ENCODE results near the gene TBCCD1.

DNA sequence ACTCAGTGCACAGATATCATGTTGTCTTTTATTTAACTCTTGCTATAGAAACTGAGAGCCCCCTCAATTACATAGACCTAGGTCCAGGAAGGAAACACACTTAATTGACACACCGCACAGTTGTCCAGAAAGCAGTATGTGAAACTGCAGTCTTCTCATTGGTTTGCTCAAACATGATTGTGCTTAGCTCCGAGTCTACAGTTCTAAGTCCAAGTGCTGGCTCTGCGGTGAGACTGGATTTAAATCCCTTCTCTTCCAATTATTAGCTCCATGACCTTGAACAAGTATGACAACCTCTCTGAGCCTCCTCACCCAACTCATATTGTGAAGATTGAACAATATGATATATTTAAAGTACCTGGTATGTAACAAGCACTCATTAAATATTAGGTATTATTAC is 26.7 kb upstream of the TBCCD1 start:
- TF ChIP-seq, protein P1, sequence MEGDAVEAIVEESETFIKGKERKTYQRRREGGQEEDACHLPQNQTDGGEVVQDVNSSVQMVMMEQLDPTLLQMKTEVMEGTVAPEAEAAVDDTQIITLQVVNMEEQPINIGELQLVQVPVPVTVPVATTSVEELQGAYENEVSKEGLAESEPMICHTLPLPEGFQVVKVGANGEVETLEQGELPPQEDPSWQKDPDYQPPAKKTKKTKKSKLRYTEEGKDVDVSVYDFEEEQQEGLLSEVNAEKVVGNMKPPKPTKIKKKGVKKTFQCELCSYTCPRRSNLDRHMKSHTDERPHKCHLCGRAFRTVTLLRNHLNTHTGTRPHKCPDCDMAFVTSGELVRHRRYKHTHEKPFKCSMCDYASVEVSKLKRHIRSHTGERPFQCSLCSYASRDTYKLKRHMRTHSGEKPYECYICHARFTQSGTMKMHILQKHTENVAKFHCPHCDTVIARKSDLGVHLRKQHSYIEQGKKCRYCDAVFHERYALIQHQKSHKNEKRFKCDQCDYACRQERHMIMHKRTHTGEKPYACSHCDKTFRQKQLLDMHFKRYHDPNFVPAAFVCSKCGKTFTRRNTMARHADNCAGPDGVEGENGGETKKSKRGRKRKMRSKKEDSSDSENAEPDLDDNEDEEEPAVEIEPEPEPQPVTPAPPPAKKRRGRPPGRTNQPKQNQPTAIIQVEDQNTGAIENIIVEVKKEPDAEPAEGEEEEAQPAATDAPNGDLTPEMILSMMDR (IDR thresholded peaks at IDR 0.05; ENCODE audit: insufficient read depth, low read depth, low read length) = no peak
- no peak for TF ChIP-seq EZH2 (IDR thresholded peaks at IDR 0.05; ENCODE audit: insufficient read depth, low read length)
